ENCODE results near the gene INTS1. TPM values are rescaled to one million over a fixed set of nuclear protein-coding genes. Genes with fewer than 3 reads are reported as not detected.
"Not testable (repeated sequence)": the region's sequence is repeated elsewhere in the genome, so short reads cannot be mapped to it uniquely, and the experiment has no call there.

INTS1 gene
- total RNA-seq, 1 donor from 2014 or later = 91.0 TPM

GRCh38 chr7:1519322-1519922 lies 15.2 kb upstream of the INTS1 start:
- H3K4me1 Mint-ChIP-seq (ENCODE audit: low read depth); H3K36me3 Mint-ChIP-seq (ENCODE audit: low read depth); H3K4me3 Mint-ChIP-seq (ENCODE audit: low read depth); H3K27me3 Mint-ChIP-seq (ENCODE audit: low read depth); H3K27ac Mint-ChIP-seq; DNase-seq (ENCODE audit: low spot score); intact Hi-C loops (cut with micrococcal nuclease): not testable (repeated sequence)
- peaks cover 13% of the 10 kb centered on the region for H3K9me3 Mint-ChIP-seq

GRCh38 chr7:1516586-1517251 lies 12.5 kb upstream of the INTS1 start:
- intact Hi-C loops (cut with micrococcal nuclease) = no loop called here
- DNase-seq (ENCODE audit: low spot score) = no peak
- no peak overlapping the region for H3K27ac Mint-ChIP-seq
- H3K27me3 Mint-ChIP-seq (ENCODE audit: low read depth) = no peaks in the 10 kb centered on the region
- peaks cover 11% of the 10 kb centered on the region for H3K4me1 Mint-ChIP-seq (ENCODE audit: low read depth)
- H3K36me3 Mint-ChIP-seq (ENCODE audit: low read depth) = no peaks in the 10 kb centered on the region
- H3K9me3 Mint-ChIP-seq = peaks cover 13% of the 10 kb centered on the region
- H3K4me3 Mint-ChIP-seq (ENCODE audit: low read depth) = no peak overlapping the region

- H3K9me3 Mint-ChIP-seq = peaks cover 13% of the 10 kb centered on the region
- intact Hi-C loops (cut with micrococcal nuclease); H3K4me3 Mint-ChIP-seq (ENCODE audit: low read depth); H3K27ac Mint-ChIP-seq; H3K36me3 Mint-ChIP-seq (ENCODE audit: low read depth); H3K4me1 Mint-ChIP-seq (ENCODE audit: low read depth); H3K27me3 Mint-ChIP-seq (ENCODE audit: low read depth); DNase-seq (ENCODE audit: low spot score): not testable (repeated sequence)
These were observed 11.3 kb upstream of the INTS1 start for GRCh38 chr7:1515509-1515967.

DNA sequence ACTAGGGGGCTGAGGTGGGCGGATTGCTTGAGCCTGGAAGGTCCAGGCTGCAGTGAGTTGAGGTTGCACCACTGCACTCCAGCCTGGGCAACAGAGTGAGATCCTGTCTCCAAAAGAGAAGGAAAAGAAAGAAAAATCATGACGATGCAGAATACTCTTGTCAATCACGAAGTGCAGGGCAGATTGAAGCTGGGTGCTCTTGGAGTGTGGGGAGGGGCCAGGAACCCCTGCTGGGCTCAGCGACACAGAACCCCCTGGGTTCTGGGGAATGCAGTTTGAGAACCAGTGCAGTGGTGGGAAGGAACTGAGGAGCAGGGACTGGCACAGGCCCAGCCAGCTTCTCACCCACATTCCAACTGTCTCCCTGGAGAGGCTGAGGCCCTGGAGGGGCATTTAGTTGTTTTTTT lies 10.8 kb upstream of the INTS1 start:
- no peaks in the 10 kb centered on the region for H3K27me3 Mint-ChIP-seq (ENCODE audit: low read depth)
- H3K9me3 Mint-ChIP-seq = peaks cover 12% of the 10 kb centered on the region
- no peak for DNase-seq (ENCODE audit: low spot score)
- no peaks in the 10 kb centered on the region for H3K36me3 Mint-ChIP-seq (ENCODE audit: low read depth)
- peaks cover 6% of the 10 kb centered on the region for H3K4me1 Mint-ChIP-seq (ENCODE audit: low read depth)
- intact Hi-C loops (cut with micrococcal nuclease) = no loop called here
- H3K4me3 Mint-ChIP-seq (ENCODE audit: low read depth) = no peak overlapping the region
- H3K27ac Mint-ChIP-seq = no peak overlapping the region

GRCh38 chr7:1514407-1514806 lies 10.2 kb upstream of the INTS1 start:
- Mint-ChIP-seq H3K4me3 (ENCODE audit: low read depth) (no peak overlapping the region), H3K27ac (no peak overlapping the region), H3K36me3 (ENCODE audit: low read depth) (no peaks in the 10 kb centered on the region), H3K27me3 (ENCODE audit: low read depth) (no peaks in the 10 kb centered on the region), H3K9me3 (peaks cover 6% of the 10 kb centered on the region), H3K4me1 (ENCODE audit: low read depth) (peaks cover 6% of the 10 kb centered on the region)
- DNase-seq (ENCODE audit: low spot score) = no peak
- intact Hi-C loops (cut with micrococcal nuclease) = no loop called here

- DNase-seq (ENCODE audit: low spot score) = no peak
- no peaks in the 10 kb centered on the region for H3K36me3 Mint-ChIP-seq (ENCODE audit: low read depth)
- peaks cover 7% of the 10 kb centered on the region for H3K4me1 Mint-ChIP-seq (ENCODE audit: low read depth)
- H3K27ac Mint-ChIP-seq = no peak overlapping the region
- no peak overlapping the region for H3K4me3 Mint-ChIP-seq (ENCODE audit: low read depth)
- no peaks in the 10 kb centered on the region for H3K9me3 Mint-ChIP-seq
- H3K27me3 Mint-ChIP-seq (ENCODE audit: low read depth) = no peaks in the 10 kb centered on the region
- intact Hi-C loops (cut with micrococcal nuclease) = no loop called here
These were observed 9.5 kb upstream of the INTS1 start for GRCh38 chr7:1513657-1514095.

- Mint-ChIP-seq H3K4me3 (ENCODE audit: low read depth) (no peak overlapping the region), H3K4me1 (ENCODE audit: low read depth) (peaks cover 12% of the 10 kb centered on the region), H3K27me3 (ENCODE audit: low read depth) (no peaks in the 10 kb centered on the region), H3K36me3 (ENCODE audit: low read depth) (no peaks in the 10 kb centered on the region), H3K9me3 (no peaks in the 10 kb centered on the region), H3K27ac (peak overlapping the region; percentile 58)
- no peak for DNase-seq (ENCODE audit: low spot score)
- intact Hi-C loops (cut with micrococcal nuclease) = no loop called here
These were observed 8.8 kb upstream of the INTS1 start for GRCh38 chr7:1512781-1513656.

DNA sequence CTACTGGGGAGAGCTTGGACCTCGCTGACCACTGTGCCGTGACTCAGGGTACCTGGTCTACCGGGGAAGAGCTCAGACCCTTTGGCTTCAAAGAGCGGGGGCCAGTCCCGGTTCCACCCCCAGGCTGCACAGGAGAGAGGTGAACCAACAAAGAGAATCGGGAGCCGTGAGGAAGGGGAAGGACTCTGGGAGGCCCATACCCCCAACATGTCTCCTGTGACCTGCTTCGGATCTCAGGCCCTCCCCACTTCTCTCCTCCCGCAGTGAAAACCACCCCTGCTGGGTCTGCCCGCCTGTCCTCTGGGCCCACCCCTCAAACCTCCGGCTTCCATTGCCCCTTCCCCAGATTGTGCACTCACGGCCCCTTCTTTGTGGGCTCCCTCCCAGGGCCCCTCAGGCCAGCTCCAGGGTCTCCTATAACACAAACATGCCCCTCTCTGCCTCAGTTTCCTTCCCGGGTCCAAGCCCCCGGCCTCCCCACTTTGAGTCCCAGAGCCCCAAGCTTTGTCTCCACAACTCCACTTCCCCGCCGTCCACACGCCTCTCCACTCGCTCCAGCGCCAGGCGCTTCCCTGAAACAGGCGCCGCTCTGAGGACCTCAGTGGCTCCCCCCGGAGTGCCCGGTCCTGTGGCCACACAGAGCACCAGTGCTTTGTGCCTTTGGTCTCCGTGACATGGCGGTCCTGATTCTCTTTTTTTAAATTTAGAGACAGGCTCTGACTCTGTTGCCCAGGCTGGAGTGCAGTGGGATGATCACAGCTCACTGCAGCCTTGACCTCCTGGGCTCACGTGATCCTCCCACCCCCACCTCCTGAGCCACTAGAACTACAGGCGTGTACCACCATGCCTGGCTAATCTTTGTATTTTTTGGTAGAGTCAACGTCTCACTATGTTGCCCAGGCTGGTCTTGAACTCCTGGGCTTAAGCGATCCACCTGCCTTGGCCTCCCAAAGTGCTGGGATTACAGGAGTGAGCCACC lies 7.5 kb upstream of the INTS1 start:
- no peak for DNase-seq (ENCODE audit: low spot score)
- no peak overlapping the region for H3K27ac Mint-ChIP-seq
- no peaks in the 10 kb centered on the region for H3K27me3 Mint-ChIP-seq (ENCODE audit: low read depth)
- H3K36me3 Mint-ChIP-seq (ENCODE audit: low read depth) = no peaks in the 10 kb centered on the region
- no peaks in the 10 kb centered on the region for H3K9me3 Mint-ChIP-seq
- H3K4me1 Mint-ChIP-seq (ENCODE audit: low read depth) = peaks cover 20% of the 10 kb centered on the region
- no peak overlapping the region for H3K4me3 Mint-ChIP-seq (ENCODE audit: low read depth)
- intact Hi-C loops (cut with micrococcal nuclease) = no loop called here

GRCh38 chr7:1510780-1511154 lies 6.6 kb upstream of the INTS1 start:
- H3K4me3 Mint-ChIP-seq (ENCODE audit: low read depth) = no peak overlapping the region
- H3K27me3 Mint-ChIP-seq (ENCODE audit: low read depth) = no peaks in the 10 kb centered on the region
- no peaks in the 10 kb centered on the region for H3K9me3 Mint-ChIP-seq
- intact Hi-C loops (cut with micrococcal nuclease) = no loop called here
- H3K27ac Mint-ChIP-seq = no peak overlapping the region
- no peak for DNase-seq (ENCODE audit: low spot score)
- no peaks in the 10 kb centered on the region for H3K36me3 Mint-ChIP-seq (ENCODE audit: low read depth)
- peaks cover 22% of the 10 kb centered on the region for H3K4me1 Mint-ChIP-seq (ENCODE audit: low read depth)

DNA sequence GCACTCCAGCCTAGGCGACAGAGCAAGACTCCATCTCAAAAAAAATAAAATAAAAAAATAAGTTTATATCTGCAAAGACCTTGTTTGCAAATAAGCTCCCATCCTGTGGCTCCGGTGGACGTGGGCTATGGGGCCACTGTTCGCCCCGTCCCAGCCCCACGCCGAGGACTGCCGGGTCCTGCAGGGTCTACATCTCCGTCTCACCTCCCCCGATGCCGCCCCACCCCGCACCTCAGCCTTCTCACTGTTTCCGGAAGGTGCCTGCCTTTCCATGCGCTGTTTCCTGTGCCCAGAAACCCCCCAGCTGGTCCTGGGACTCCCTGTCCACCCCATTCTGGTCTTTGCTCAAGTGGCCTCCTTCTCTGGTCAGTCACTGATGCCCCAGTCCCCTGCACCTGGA lies 5.0 kb upstream of the INTS1 start:
- no peak overlapping the region for H3K4me3 Mint-ChIP-seq (ENCODE audit: low read depth)

GRCh38 chr7:1508277-1508758 lies 4.1 kb upstream of the INTS1 start:
- intact Hi-C loops (cut with micrococcal nuclease) = no loop called here
- peaks cover 25% of the 10 kb centered on the region for H3K4me1 Mint-ChIP-seq (ENCODE audit: low read depth)
- H3K4me3 Mint-ChIP-seq (ENCODE audit: low read depth) = peak overlapping the region; percentile 52
- H3K27ac Mint-ChIP-seq = peak overlapping the region; percentile 63
- DNase-seq (ENCODE audit: low spot score) = no peak
- H3K9me3 Mint-ChIP-seq = no peaks in the 10 kb centered on the region
- H3K36me3 Mint-ChIP-seq (ENCODE audit: low read depth) = no peaks in the 10 kb centered on the region
- no peaks in the 10 kb centered on the region for H3K27me3 Mint-ChIP-seq (ENCODE audit: low read depth)

More for the DNA sequence above, 5.0 kb upstream of the INTS1 start:
- intact Hi-C loops (cut with micrococcal nuclease) = no loop called here
- Mint-ChIP-seq H3K36me3 (ENCODE audit: low read depth) (no peaks in the 10 kb centered on the region), H3K9me3 (no peaks in the 10 kb centered on the region), H3K27me3 (ENCODE audit: low read depth) (no peaks in the 10 kb centered on the region), H3K4me1 (ENCODE audit: low read depth) (peaks cover 24% of the 10 kb centered on the region), H3K27ac (no peak overlapping the region)
- no peak for DNase-seq (ENCODE audit: low spot score)
